Measurements from ENCODE around the gene OR5K4.

- no peak for TF ChIP-seq POLR2A (IDR thresholded peaks at IDR 0.05)
- TF ChIP-seq, protein P1, sequence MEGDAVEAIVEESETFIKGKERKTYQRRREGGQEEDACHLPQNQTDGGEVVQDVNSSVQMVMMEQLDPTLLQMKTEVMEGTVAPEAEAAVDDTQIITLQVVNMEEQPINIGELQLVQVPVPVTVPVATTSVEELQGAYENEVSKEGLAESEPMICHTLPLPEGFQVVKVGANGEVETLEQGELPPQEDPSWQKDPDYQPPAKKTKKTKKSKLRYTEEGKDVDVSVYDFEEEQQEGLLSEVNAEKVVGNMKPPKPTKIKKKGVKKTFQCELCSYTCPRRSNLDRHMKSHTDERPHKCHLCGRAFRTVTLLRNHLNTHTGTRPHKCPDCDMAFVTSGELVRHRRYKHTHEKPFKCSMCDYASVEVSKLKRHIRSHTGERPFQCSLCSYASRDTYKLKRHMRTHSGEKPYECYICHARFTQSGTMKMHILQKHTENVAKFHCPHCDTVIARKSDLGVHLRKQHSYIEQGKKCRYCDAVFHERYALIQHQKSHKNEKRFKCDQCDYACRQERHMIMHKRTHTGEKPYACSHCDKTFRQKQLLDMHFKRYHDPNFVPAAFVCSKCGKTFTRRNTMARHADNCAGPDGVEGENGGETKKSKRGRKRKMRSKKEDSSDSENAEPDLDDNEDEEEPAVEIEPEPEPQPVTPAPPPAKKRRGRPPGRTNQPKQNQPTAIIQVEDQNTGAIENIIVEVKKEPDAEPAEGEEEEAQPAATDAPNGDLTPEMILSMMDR (IDR thresholded peaks at IDR 0.05), result peak in 2 of 7 experiments; percentile 9 to 23
Measured at GRCh38 chr3:98343647-98344507, 9.8 kb upstream of the OR5K4 start.

Measured in stomach (tissue), 4 donors.